LNCAP (cell line): ENCODE measurements around the gene CPNE5.

Experiments
- TF ChIP-seq, protein P1 (sequence below): fragments of 450-650 bp; IDR thresholded peaks from 2 replicates; pipeline ENCODE4 v1.5.1; 2017; ENCODE audit warnings: mild to moderate bottlenecking

The CPNE5 gene

DNA sequence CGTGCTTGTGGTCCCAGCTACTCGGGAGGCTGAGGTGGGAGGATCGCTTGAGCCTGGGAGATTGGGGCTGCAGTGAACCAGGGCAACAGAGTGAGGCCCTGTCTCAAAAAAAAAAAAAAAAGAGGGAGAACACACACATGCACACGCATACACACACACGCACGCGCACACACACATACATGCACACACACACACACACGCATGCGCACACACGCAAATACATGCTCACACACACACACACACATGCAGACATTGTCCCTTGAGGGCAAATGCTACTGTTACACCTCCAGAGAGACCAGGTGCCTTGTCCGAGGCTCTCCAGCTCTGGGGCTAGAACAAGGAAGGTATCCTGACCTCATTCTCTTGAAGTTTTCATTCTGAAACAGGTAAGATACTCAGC, 77.1 kb downstream of the CPNE5 start:
- TF ChIP-seq, protein P1, sequence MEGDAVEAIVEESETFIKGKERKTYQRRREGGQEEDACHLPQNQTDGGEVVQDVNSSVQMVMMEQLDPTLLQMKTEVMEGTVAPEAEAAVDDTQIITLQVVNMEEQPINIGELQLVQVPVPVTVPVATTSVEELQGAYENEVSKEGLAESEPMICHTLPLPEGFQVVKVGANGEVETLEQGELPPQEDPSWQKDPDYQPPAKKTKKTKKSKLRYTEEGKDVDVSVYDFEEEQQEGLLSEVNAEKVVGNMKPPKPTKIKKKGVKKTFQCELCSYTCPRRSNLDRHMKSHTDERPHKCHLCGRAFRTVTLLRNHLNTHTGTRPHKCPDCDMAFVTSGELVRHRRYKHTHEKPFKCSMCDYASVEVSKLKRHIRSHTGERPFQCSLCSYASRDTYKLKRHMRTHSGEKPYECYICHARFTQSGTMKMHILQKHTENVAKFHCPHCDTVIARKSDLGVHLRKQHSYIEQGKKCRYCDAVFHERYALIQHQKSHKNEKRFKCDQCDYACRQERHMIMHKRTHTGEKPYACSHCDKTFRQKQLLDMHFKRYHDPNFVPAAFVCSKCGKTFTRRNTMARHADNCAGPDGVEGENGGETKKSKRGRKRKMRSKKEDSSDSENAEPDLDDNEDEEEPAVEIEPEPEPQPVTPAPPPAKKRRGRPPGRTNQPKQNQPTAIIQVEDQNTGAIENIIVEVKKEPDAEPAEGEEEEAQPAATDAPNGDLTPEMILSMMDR, result no peak

DNA sequence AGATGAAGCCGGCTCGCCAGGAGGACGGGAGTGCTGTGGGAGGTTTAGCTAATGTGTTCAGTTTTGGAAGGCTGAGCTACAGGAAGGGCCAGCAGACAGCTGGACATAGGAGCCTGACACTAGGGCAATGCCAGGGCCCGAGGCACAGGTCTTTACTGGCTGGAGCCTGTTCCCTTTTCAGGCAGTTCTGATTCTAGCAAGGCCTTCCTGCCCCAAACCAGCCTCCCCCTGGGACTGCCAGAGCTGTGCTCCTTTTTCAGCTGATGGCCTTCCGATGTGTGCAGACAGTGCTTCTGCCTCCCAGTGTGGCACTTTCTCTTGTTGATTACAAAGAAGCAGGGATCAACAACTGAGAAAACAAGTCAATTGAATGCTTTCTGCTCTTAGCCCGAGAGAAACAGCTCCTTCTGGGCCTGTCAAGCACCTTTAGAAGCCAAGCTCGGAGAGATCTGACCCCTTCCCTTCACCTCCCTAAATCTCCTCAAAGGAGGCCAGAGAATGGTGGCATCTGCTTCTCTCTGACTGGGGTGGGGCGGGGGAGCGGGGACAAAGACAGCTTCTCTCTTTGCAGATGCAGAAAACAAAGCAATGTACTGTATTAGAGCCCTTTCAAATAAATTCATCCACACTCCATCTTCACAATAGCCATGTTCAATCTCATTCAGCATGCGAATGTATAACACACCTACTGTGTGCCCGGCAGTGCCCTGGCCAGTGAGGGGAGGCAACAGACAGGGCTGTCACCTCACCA, 78.4 kb downstream of the CPNE5 start:
- TF ChIP-seq, protein P1, result no peak

DNA sequence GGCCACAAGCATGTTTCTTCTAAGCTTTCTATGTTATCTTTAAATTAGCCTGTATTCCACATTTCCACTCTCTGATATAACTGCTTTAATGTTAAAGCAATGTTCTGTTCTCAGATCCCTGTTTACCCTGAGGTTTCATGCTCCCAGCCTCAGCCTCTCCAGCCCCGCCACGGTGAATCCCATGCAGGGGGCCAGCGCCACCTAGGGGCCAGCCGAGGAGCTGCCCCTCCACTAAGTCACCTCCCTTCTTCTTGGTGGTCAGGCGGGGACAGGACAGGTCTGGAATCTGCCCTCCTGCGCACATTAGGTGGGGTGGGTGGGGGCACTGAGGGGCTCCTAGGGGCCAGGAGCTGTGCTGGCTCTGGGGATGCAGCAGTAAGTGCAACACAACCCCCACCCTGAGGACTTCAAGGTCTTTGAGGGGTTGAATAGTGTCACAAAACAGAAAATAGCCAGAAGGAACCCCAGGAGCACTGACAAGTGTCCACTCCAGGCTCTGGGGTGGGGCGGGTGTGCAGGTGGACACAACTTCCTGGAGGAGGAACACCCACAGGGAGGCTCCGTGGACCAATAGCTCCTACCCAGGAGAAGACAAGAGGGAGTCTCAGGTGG, 80.0 kb downstream of the CPNE5 start:
- TF ChIP-seq, protein P1, result peak; percentile 90

DNA sequence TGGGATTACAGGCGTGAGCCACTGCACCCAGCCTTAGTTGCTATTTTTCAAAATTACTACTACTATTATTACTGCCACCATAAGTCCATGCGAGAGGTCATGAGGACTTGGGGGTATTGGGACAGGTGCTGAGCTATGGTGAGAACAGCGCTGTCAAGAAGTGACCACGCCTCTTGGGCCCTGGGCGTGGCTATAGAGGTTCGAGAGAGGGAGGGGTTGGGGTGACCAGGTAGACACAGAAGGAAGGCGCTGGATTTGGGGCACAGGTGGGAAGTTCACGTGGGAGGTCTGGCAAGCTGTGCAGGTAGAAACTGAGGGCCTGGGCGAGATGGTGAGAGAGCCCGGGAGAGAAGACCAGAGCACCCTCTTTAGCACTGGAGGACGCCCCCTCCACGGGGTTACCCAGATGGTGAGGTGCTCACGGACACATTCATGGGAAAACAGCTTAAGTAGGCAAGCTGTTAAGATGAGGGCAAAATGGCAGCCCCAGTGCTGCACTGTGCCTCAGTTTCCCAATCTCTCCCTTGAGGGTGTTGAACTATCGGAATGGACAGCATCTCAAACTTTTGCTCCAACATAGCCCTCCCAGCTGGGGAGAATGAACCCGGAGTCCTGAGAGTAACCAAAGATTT, 80.6 kb downstream of the CPNE5 start:
- TF ChIP-seq, protein P1, result no peak

DNA sequence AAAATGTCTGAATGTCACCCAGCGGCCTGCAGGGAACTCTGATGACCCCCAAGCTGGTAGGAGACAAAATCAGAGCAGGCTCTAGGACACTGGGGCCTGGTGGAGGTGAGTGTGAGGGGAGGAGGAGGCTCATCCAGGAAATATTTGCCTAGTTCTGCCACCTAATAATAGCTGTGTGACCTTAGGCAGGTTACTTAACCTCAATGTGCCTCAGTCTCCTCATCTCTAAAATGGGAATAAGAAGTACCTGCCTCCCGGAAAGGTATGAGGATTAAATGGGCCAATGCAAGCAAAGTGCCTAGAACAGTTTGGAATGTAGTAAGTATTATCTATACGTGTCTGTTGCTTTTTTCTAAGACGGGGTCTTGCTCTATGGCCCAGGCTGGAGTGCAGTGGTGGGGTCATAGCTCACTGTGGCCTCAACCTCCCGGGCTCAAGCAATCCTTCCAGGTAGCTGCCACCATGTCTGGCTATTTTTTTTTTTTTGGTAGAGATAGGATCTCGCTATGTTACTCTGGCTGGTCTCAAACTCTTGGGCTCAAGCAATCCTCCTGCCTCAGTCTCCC, 81.2 kb downstream of the CPNE5 start:
- TF ChIP-seq, protein P1, result no peak

DNA sequence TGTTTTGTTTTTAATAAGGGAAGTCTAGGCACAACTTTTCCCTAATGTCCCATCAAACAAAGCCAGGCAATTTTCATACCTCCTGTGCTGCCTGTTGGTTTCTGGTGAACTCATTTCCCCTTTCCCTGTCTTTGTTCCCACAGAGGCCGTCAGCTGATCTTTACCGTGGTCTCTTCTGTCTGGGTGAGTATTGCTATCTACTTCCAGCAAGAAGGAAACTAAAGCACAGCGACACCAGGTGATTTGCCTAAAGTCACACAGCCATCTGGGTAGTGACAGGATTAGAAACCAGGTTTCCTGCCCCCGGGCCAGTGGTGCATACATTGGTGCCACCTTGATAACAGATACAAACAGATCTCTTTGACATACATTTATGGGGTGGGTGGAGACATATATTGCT, 82.0 kb downstream of the CPNE5 start:
- TF ChIP-seq, protein P1, result no peak

DNA sequence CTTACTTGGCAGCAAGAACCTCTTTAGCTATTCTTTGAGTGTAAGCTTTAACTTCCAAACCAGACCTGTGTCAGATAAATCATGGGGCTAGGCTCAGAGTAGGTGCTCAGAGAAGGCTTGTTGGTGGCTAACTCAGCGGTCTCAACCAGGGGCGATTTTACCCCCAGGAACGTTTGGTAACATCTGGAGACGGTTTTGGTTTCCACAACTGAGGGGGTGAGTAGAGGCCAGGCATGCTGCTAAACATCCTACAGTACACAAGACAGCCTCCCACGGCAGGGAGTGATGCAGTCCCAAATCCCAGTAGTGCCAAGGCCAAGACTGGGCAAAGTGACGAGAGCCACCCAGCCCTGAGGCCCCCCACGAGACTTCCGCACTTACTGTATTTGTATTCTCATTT, 82.5 kb downstream of the CPNE5 start:
- TF ChIP-seq, protein P1, result no peak
